H9 (cell line): Measurements from ENCODE around the gene BRINP2. TPM values are rescaled to one million over a fixed set of nuclear protein-coding genes. Genes with fewer than 3 reads are reported as not detected.

Experiments used
- DNase-seq: peaks from one replicate; pipeline ENCODE4 v3.0.0-alpha.2; 2017
- H2AFZ ChIP-seq: one replicate; pipeline ENCODE4 v1.6.1; 2013; ENCODE audit warnings: mild to moderate bottlenecking, low read length, control low read depth, moderate library complexity
- H2AK5ac ChIP-seq: 2 replicates; pipeline ENCODE4 v1.6.1; 2013; ENCODE audit warnings: low read length, control low read depth, mixed read lengths; ENCODE audit not compliant: insufficient read length
- H2BK120ac ChIP-seq: one replicate; pipeline ENCODE4 v1.6.1; 2013; ENCODE audit warnings: low read depth, mild to moderate bottlenecking, low read length, control low read depth, inconsistent platforms; ENCODE audit not compliant: poor library complexity, severe bottlenecking
- H2BK12ac ChIP-seq: 2 replicates; pipeline ENCODE4 v1.6.1; 2013; ENCODE audit warnings: low read length, control low read depth, mixed read lengths, low read depth; ENCODE audit not compliant: insufficient read length
- H2BK15ac ChIP-seq: 2 replicates; pipeline ENCODE4 v1.6.1; 2013; ENCODE audit warnings: low read depth, low read length, control low read depth
- H2BK20ac ChIP-seq: one replicate; pipeline ENCODE4 v1.6.1; 2013; ENCODE audit warnings: low read depth, mild to moderate bottlenecking, low read length, control low read depth, inconsistent platforms; ENCODE audit not compliant: poor library complexity, severe bottlenecking
- H2BK5ac ChIP-seq: 2 replicates; pipeline ENCODE4 v1.6.1; 2013; ENCODE audit warnings: low read length, control low read depth, mixed read lengths; ENCODE audit not compliant: insufficient read length
- H3K14ac ChIP-seq: 2 replicates; pipeline ENCODE4 v1.6.1; 2013; ENCODE audit warnings: low read length, control low read depth; ENCODE audit not compliant: insufficient read depth
- H3K18ac ChIP-seq: 2 replicates; pipeline ENCODE4 v1.6.1; 2013; ENCODE audit warnings: low read depth, mild to moderate bottlenecking, mixed read lengths, low read length, control low read depth; ENCODE audit not compliant: insufficient read length
- H3K23ac ChIP-seq: 2 replicates; pipeline ENCODE4 v1.6.1; 2013; ENCODE audit warnings: low read length, control low read depth, mixed read lengths, low read depth; ENCODE audit not compliant: insufficient read length
- H3K23me2 ChIP-seq: 2 replicates; pipeline ENCODE4 v1.6.1; 2013; ENCODE audit warnings: low read depth, mild to moderate bottlenecking, mixed read lengths, low read length, control low read depth; ENCODE audit not compliant: insufficient read length, poor library complexity, severe bottlenecking
- H3K27ac ChIP-seq: 2 replicates; pipeline ENCODE4 v1.5.1; 2013; ENCODE audit warnings: low read length, control low read depth, mixed read lengths, low read depth; ENCODE audit not compliant: insufficient read length
- H3K27me3 ChIP-seq: 2 replicates; pipeline ENCODE4 v1.6.1; 2013; ENCODE audit warnings: low read length, control low read depth, inconsistent platforms; ENCODE audit not compliant: insufficient read depth
- H3K4ac ChIP-seq: 2 replicates; pipeline ENCODE4 v1.6.1; 2013; ENCODE audit warnings: low read depth, mild to moderate bottlenecking, control low read depth, inconsistent platforms, low read length, moderate library complexity
- H3K4me1 ChIP-seq: 2 replicates; pipeline ENCODE4 v1.6.1; 2013; ENCODE audit warnings: low read length, control low read depth, inconsistent platforms; ENCODE audit not compliant: insufficient read depth
- H3K4me2 ChIP-seq: 2 replicates; pipeline ENCODE4 v1.6.1; 2013; ENCODE audit warnings: low read length, control low read depth, mixed read lengths; ENCODE audit not compliant: insufficient read length, insufficient read depth
- H3K56ac ChIP-seq: 2 replicates; pipeline ENCODE4 v1.6.1; 2013; ENCODE audit warnings: low read depth, mild to moderate bottlenecking, mixed read lengths, low read length, control low read depth; ENCODE audit not compliant: insufficient read length
- H3K79me1 ChIP-seq: 2 replicates; pipeline ENCODE4 v1.6.1; 2013; ENCODE audit warnings: low read depth, mild to moderate bottlenecking, moderate library complexity, low read length, control low read depth, inconsistent platforms; ENCODE audit not compliant: insufficient read depth, poor library complexity, severe bottlenecking
- H3K79me2 ChIP-seq: 2 replicates; pipeline ENCODE4 v1.6.1; 2013; ENCODE audit warnings: low read length, control low read depth, inconsistent platforms; ENCODE audit not compliant: insufficient read depth
- H3K9ac ChIP-seq: 2 replicates; pipeline ENCODE4 v1.6.1; 2013; ENCODE audit warnings: low read length, control low read depth, mixed read lengths; ENCODE audit not compliant: insufficient read length; ENCODE audit errors: extremely low read depth
- H3K9me3 ChIP-seq: one replicate; pipeline ENCODE4 v1.6.1; 2013; ENCODE audit warnings: low read depth, low read length, inconsistent platforms; ENCODE audit not compliant: control insufficient read depth
- H3T11ph ChIP-seq: one replicate; pipeline ENCODE4 v1.6.1; 2013; ENCODE audit warnings: mild to moderate bottlenecking, low read length, control low read depth, inconsistent platforms
- H4K20me1 ChIP-seq: one replicate; pipeline ENCODE4 v1.6.1; 2013; ENCODE audit not compliant: control insufficient read depth, insufficient read length, insufficient read depth
- H4K5ac ChIP-seq: 2 replicates; pipeline ENCODE4 v1.6.1; 2013; ENCODE audit warnings: low read depth, mild to moderate bottlenecking, mixed read lengths, low read length, control low read depth; ENCODE audit not compliant: insufficient read length
- H4K8ac ChIP-seq: replicated peaks from 2 replicates; pipeline ENCODE4 v1.6.1; 2013; ENCODE audit warnings: low read length, control low read depth, mixed read lengths, low read depth; ENCODE audit not compliant: insufficient read length
- H4K91ac ChIP-seq: 2 replicates; pipeline ENCODE4 v1.6.1; 2013; ENCODE audit warnings: low read depth, mild to moderate bottlenecking, moderate library complexity, mixed read lengths, low read length, control low read depth; ENCODE audit not compliant: insufficient read length
- H3K27ac Mint-ChIP-seq, 3 experiments: 2 replicates in 2 of 3; 3 replicates in 1 of 3; pipeline ENCODE4 v1.8.0; 2020 to 2021; ENCODE audit warnings: mixed read lengths in 3 of 3, mild to moderate bottlenecking in 1 of 3, moderate library complexity in 1 of 3
- H3K27me3 Mint-ChIP-seq: 2 replicates; pipeline ENCODE4 v1.8.0; 2021; ENCODE audit warnings: low read depth, mild to moderate bottlenecking, moderate library complexity, mixed read lengths
- H3K36me3 Mint-ChIP-seq, 3 experiments: 2 replicates in 2 of 3; 3 replicates in 1 of 3; pipeline ENCODE4 v1.8.0; 2020 to 2021; ENCODE audit warnings: low read depth in 3 of 3, mixed read lengths in 3 of 3; ENCODE audit not compliant: insufficient read depth in 1 of 3
- H3K4me1 Mint-ChIP-seq, 2 experiments: 2 replicates each; pipeline ENCODE4 v1.8.0; 2020; ENCODE audit warnings: mixed read lengths in 2 of 2
- H3K4me3 Mint-ChIP-seq, 2 experiments: 2 replicates in 1 of 2; 3 replicates in 1 of 2; pipeline ENCODE4 v1.8.0; 2020 to 2021; ENCODE audit warnings: mild to moderate bottlenecking in 2 of 2, mixed read lengths in 2 of 2, moderate library complexity in 1 of 2
- H3K9me3 Mint-ChIP-seq, 2 experiments: 2 replicates in 1 of 2; 3 replicates in 1 of 2; pipeline ENCODE4 v1.8.0; 2020; ENCODE audit warnings: mild to moderate bottlenecking in 2 of 2, mixed read lengths in 2 of 2, moderate library complexity in 1 of 2
- CTCF ChIP-seq: fragments of 200-600 bp; sonication (generic); conservative IDR thresholded peaks from 3 replicates; pipeline ENCODE4 v1.8.0; 2021; ENCODE audit warnings: antibody characterized with exemption, mild to moderate bottlenecking
- WGBS: extraction: QIAGEN DNeasy Blood & Tissue Kit; methylation state at CpG from one replicate; pipeline ENCODE4 v1.1.7; 2013; ENCODE audit warnings: missing lambda C conversion rate, low lambda C conversion rate, mixed read lengths; ENCODE audit not compliant: insufficient read length; ENCODE audit errors: extremely low coverage; 5-methylcytosine and 5-hydroxymethylcytosine counted together
- total RNA-seq: library from RNA; stranded (reverse); gene quantifications from 2 replicates; pipeline ENCODE4 v1.2.1, GENCODE V29; 2021

BRINP2 gene
- total RNA-seq, 1 experiment from 2014 or later: not detected

GRCh38 chr1:177301425-177302124 is 130.8 kb downstream of the BRINP2 start:
- Mint-ChIP-seq H3K4me3 (no peak overlapping the region), H3K27ac (no peak overlapping the region), H3K36me3 (no peaks in the 10 kb centered on the region), H3K4me1 (peaks cover 6 to 9% of the 10 kb centered on the region in 2 experiments), H3K27me3 (no peaks in the 10 kb centered on the region; the same call in 1 of the 2 replicates), H3K9me3 (no peaks in the 10 kb centered on the region)
- no peak overlapping the region for H3K9ac ChIP-seq
- H4K5ac ChIP-seq: no peak overlapping the region
- no peaks in the 10 kb centered on the region for H3K23me2 ChIP-seq
- TF ChIP-seq CTCF: no peak
- no peak overlapping the region for H2AFZ ChIP-seq
- no peak overlapping the region for H2BK15ac ChIP-seq
- no peak overlapping the region for H3T11ph ChIP-seq
- no peak overlapping the region for H2AK5ac ChIP-seq
- H4K8ac ChIP-seq: no peak overlapping the region
- H4K91ac ChIP-seq: no peak overlapping the region
- no peak overlapping the region for H3K56ac ChIP-seq
- no peak overlapping the region for H2BK12ac ChIP-seq
- no peak overlapping the region for H3K27ac ChIP-seq
- no peak overlapping the region for H3K18ac ChIP-seq
- no peak overlapping the region for H3K23ac ChIP-seq
- no peak overlapping the region for H2BK120ac ChIP-seq
- H2BK5ac ChIP-seq: no peak overlapping the region
- no peaks in the 10 kb centered on the region for H3K27me3 ChIP-seq
- no peak overlapping the region for H3K4ac ChIP-seq
- H2BK20ac ChIP-seq: no peak overlapping the region
- H3K79me2 ChIP-seq: no peaks in the 10 kb centered on the region
- no peaks in the 10 kb centered on the region for H4K20me1 ChIP-seq
- no CpG with 5 or more reads among the region's 1 CpG for WGBS
- no peak for DNase-seq
- H3K4me1 ChIP-seq: no peaks in the 10 kb centered on the region
- H3K9me3 ChIP-seq: no peaks in the 10 kb centered on the region
- no peak overlapping the region for H3K14ac ChIP-seq
- H3K4me2 ChIP-seq: no peak overlapping the region
- H3K79me1 ChIP-seq: no peaks in the 10 kb centered on the region
